ENCODE results near the gene GARNL3. TPM values are rescaled to one million over a fixed set of nuclear protein-coding genes. Genes with fewer than 3 reads are reported as not detected.

The GARNL3 gene
- total RNA-seq, 2 experiments from 2014 or later, result 2.5 to 3.4 TPM

- no peaks in the 10 kb centered on the region for H3K9me3 Mint-ChIP-seq (ENCODE audit: low read depth)
- POLR2A ChIA-PET, result no interaction called here
- ATAC-seq, result no peak
- CTCF ChIA-PET, result no interaction called here
- H3K27ac Mint-ChIP-seq, result no peak overlapping the region
- intact Hi-C loops (cut with DNase I, micrococcal nuclease), result loop anchor here (10.0 kb wide), 2 partner anchors 76 to 586 kb away; partner anchors contain the start of gene ZBTB43 (in 1 of the 2)
- no peaks in the 10 kb centered on the region for H3K36me3 Mint-ChIP-seq (ENCODE audit: low read depth)
- peaks cover 20% of the 10 kb centered on the region for H3K4me1 Mint-ChIP-seq
- peak; percentile 17 for DNase-seq
- H3K27me3 Mint-ChIP-seq, result peaks cover 61% of the 10 kb centered on the region
- no peak overlapping the region for H3K4me3 Mint-ChIP-seq
These were observed 126.0 kb downstream of the GARNL3 start for GRCh38 chr9:127390563-127390962.

- no peak overlapping the region for H3K4me3 Mint-ChIP-seq
- peaks cover 56% of the 10 kb centered on the region for H3K27me3 Mint-ChIP-seq
- peaks cover 26% of the 10 kb centered on the region for H3K4me1 Mint-ChIP-seq
- ATAC-seq (no peak), DNase-seq (no peak)
- H3K27ac Mint-ChIP-seq, result no peak overlapping the region
- ChIA-PET POLR2A (no interaction called here), CTCF (no interaction called here)
- intact Hi-C loops (cut with DNase I, micrococcal nuclease), result loop anchor here (10.0 kb wide), 2 partner anchors 77 to 587 kb away; partner anchors contain the start of gene ZBTB43 (in 1 of the 2)
- H3K9me3 Mint-ChIP-seq (ENCODE audit: low read depth), result no peaks in the 10 kb centered on the region
- H3K36me3 Mint-ChIP-seq (ENCODE audit: low read depth), result no peaks in the 10 kb centered on the region
These were observed 127.6 kb downstream of the GARNL3 start for GRCh38 chr9:127392166-127392565.

DNA sequence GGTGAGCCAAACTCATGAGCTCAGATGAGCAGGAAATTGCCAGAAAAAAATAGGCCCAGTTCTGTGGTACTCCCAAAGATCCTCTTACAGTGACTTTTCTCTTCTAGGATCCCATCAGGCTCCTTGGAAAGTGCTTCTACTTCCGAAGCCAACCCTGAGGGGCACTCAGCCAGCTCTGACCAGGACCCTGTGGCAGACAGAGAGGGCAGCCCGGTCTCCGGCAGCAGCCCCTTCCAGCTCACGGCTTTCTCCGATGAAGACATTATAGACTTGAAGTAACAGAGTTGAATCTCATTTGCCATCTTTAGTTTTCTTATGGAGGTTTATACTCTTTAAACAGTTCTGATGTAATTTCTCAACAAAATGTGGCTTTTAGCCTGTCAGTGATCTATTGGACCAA is 128.4 kb downstream of the GARNL3 start:
- no peaks in the 10 kb centered on the region for H3K9me3 Mint-ChIP-seq (ENCODE audit: low read depth)
- ChIA-PET POLR2A (no interaction called here), CTCF (no interaction called here)
- H3K4me3 Mint-ChIP-seq, result no peak overlapping the region
- DNase-seq, result no peak
- no peaks in the 10 kb centered on the region for H3K36me3 Mint-ChIP-seq (ENCODE audit: low read depth)
- peaks cover 56% of the 10 kb centered on the region for H3K27me3 Mint-ChIP-seq
- intact Hi-C loops (cut with DNase I, micrococcal nuclease), result loop anchor here (10.0 kb wide), 2 partner anchors 78 to 588 kb away; partner anchors contain the start of gene ZBTB43 (in 1 of the 2)
- H3K4me1 Mint-ChIP-seq, result peaks cover 23% of the 10 kb centered on the region
- H3K27ac Mint-ChIP-seq, result no peak overlapping the region
- ATAC-seq, result no peak

GRCh38 chr9:127393645-127394044 is 129.1 kb downstream of the GARNL3 start:
- ATAC-seq (no peak), DNase-seq (no peak)
- no peaks in the 10 kb centered on the region for H3K36me3 Mint-ChIP-seq (ENCODE audit: low read depth)
- no peak overlapping the region for H3K27ac Mint-ChIP-seq
- CTCF ChIA-PET, result interaction anchor here (0.7 to 0.8 kb wide), 2 partner anchors 30 to 171 kb away, joined by 3 to 5 read pairs; no protein-coding TSS in a partner anchor
- peaks cover 62% of the 10 kb centered on the region for H3K27me3 Mint-ChIP-seq
- POLR2A ChIA-PET, result no interaction called here
- intact Hi-C loops (cut with DNase I, micrococcal nuclease), result loop anchor here (10.0 kb wide), 2 partner anchors 79 to 589 kb away; partner anchors contain the start of gene ZBTB43 (in 1 of the 2)
- no peak overlapping the region for H3K4me3 Mint-ChIP-seq
- peaks cover 22% of the 10 kb centered on the region for H3K4me1 Mint-ChIP-seq
- no peaks in the 10 kb centered on the region for H3K9me3 Mint-ChIP-seq (ENCODE audit: low read depth)

- intact Hi-C loops (cut with DNase I, micrococcal nuclease), result loop anchor here (1.0 to 10.0 kb wide), 8 partner anchors 7 to 673 kb away; partner anchors contain the start of genes RALGPS1 (in 1 of the 2), STXBP1 (in 1 of the 2), ZBTB43 (in 1 of the 2) and ZNF79 (in 1 of the 2)
- no peak overlapping the region for H3K27ac Mint-ChIP-seq
- ATAC-seq, result no peak
- ChIA-PET POLR2A (interaction anchor here (1.5 kb wide), 1 partner anchor 49 kb away, joined by 6 read pairs; no protein-coding TSS in a partner anchor), CTCF (no interaction called here)
- no peak overlapping the region for H3K4me3 Mint-ChIP-seq
- H3K27me3 Mint-ChIP-seq, result peaks cover 60% of the 10 kb centered on the region
- H3K4me1 Mint-ChIP-seq, result peaks cover 12% of the 10 kb centered on the region
- no peaks in the 10 kb centered on the region for H3K9me3 Mint-ChIP-seq (ENCODE audit: low read depth)
- H3K36me3 Mint-ChIP-seq (ENCODE audit: low read depth), result no peaks in the 10 kb centered on the region
- DNase-seq, result no peak
These were observed 131.1 kb downstream of the GARNL3 start for GRCh38 chr9:127395497-127396252.

DNA sequence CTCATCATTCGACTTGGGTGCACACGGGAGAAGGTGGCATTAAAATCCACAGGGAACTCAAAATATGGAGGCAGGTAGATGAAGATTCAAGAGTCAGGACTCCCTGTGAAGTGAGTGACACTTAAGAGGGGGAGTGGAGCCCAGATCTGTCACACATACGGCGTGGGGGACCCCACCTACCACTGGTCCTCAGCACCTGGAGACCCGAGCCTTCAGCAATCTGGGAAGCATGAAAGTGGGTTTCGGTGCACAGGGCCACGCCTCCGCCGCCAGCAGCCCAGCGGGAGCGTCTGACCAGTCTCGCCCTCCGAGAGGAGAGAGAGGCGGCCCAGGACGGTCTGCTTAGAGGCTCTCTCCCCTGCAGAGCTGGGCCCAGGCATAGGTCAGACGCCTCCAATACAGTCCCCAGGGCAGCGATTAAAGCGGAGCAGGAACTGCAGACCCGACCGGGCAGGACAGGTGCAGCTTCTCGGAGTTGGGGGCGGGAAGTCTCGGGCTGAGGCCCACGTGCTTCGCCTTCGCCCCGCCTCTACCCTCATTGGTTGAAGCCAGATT is 131.8 kb downstream of the GARNL3 start:
- Mint-ChIP-seq H3K27me3 (peaks cover 63% of the 10 kb centered on the region), H3K27ac (no peak overlapping the region), H3K4me1 (peaks cover 12% of the 10 kb centered on the region), H3K4me3 (peak overlapping the region; percentile 8), H3K36me3 (ENCODE audit: low read depth) (no peaks in the 10 kb centered on the region), H3K9me3 (ENCODE audit: low read depth) (no peaks in the 10 kb centered on the region)
- CTCF ChIA-PET, result interaction anchor here (1.0 to 1.2 kb wide), 3 partner anchors 27 to 454 kb away, joined by 3 to 4 read pairs (median 3); partner anchors contain the start of genes TOR2A and ZNF79
- DNase-seq (no peak), ATAC-seq (no peak)
- POLR2A ChIA-PET, result interaction anchor here (0.9 to 1.5 kb wide), 2 partner anchors 8 to 48 kb away, joined by 5 to 6 read pairs; no protein-coding TSS in a partner anchor
- intact Hi-C loops (cut with DNase I, micrococcal nuclease), result loop anchor here (1.0 to 10.0 kb wide), 8 partner anchors 8 to 674 kb away; partner anchors contain the start of genes RALGPS1 (in 1 of the 2), STXBP1 (in 1 of the 2), ZBTB43 (in 1 of the 2) and ZNF79 (in 1 of the 2)

DNA sequence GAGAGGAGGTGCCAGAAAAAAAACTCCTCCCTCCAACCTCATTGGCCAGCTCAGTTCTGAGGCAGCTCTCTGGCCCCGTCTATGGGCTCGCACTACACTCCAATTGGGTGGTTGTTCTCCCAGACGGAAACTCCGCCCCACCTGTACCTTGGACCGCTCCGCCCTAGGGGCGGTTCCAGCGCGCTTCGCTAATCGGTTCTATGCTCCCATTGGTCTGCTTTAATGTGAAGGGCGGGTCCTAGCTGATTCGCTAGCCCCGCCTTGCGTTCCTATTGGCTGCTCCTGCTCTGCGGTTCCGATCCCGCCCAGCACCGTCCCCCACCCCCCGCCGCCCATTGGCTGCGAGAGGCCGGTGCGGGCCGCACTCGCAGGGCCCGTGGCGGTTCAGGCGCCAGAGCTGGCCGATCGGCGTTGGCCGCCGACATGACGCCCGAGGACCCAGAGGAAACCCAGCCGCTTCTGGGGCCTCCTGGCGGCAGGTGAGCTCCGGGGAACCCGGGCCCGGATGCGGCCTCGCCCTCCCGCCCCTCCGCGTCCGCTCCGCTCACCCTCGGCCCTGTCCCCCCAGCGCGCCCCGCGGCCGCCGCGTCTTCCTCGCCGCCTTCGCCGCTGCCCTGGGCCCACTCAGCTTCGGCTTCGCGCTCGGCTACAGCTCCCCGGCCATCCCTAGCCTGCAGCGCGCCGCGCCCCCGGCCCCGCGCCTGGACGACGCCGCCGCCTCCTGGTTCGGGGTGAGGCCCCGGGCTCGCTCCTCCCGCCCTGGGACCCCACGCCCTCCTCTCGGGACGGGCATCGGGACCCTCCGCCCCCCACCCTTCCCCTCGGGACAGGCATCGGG is 132.5 kb downstream of the GARNL3 start, which contains the start of gene SLC2A8:
Gene SLC2A8 (plus strand): TSS at position 362 of the 838 bp plus-strand sequence. CDS start 62 bp downstream, at position 424.
- CTCF ChIA-PET, result interaction anchor here (0.8 to 1.2 kb wide), 5 partner anchors 11 to 454 kb away, joined by 3 to 4 read pairs (median 3); partner anchors contain the start of genes TOR2A and ZNF79
- intact Hi-C loops (cut with DNase I, micrococcal nuclease), result loop anchor here (1.0 to 10.0 kb wide), 12 partner anchors 9 to 674 kb away; partner anchors contain the start of genes LRSAM1 (in 1 of the 2), RALGPS1 (in 1 of the 2), RPL12 (in 1 of the 2) and STXBP1 (in 1 of the 2)
- ATAC-seq (peak; percentile 96), DNase-seq (peak; percentile 93)
- no peaks in the 10 kb centered on the region for H3K9me3 Mint-ChIP-seq (ENCODE audit: low read depth)
- POLR2A ChIA-PET, result interaction anchor here (0.9 to 1.5 kb wide), 2 partner anchors 9 to 48 kb away, joined by 5 to 6 read pairs; no protein-coding TSS in a partner anchor
- H3K27ac Mint-ChIP-seq, result no peak within 1 kb of the TSS
- H3K4me3 Mint-ChIP-seq, result peak within 1 kb of the TSS; percentile 58
- peaks cover 12% of the 10 kb centered on the region for H3K4me1 Mint-ChIP-seq
- no peaks in the 10 kb centered on the region for H3K36me3 Mint-ChIP-seq (ENCODE audit: low read depth)
- H3K27me3 Mint-ChIP-seq, result peaks cover 62% of the 10 kb centered on the region

DNA sequence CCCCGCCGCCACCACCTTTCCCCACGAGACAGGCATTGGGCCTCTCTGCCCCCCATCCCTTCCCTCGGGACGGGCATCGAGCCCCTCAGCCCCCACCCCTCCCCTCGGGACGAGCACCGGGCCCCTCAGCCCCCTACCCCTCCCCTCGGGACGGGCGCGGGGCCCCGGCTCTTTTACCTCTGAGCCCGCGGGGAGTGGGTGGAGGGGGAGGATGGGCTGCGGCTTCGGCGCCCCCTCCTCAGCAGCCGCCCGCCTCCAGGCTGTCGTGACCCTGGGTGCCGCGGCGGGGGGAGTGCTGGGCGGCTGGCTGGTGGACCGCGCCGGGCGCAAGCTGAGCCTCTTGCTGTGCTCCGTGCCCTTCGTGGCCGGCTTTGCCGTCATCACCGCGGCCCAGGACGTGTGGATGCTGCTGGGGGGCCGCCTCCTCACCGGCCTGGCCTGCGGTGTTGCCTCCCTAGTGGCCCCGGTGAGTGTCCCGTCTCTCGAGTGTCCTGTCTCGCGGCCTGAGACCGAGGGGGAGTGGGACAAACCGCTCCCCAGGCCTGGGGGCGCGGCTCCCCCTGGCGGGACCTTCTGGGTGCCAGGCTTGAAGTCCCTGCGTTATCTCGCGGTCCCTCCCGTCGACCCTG is 133.2 kb downstream of the GARNL3 start:
- peak overlapping the region; percentile 58 for H3K4me3 Mint-ChIP-seq
- H3K36me3 Mint-ChIP-seq (ENCODE audit: low read depth), result no peaks in the 10 kb centered on the region
- DNase-seq (peak; percentile 55), ATAC-seq (no peak)
- H3K4me1 Mint-ChIP-seq, result peaks cover 12% of the 10 kb centered on the region
- CTCF ChIA-PET, result interaction anchor here (0.8 to 1.1 kb wide), 3 partner anchors 10 to 337 kb away, joined by 3 to 4 read pairs (median 3); partner anchors contain the start of gene TOR2A
- POLR2A ChIA-PET, result interaction anchor here (1.5 kb wide), 1 partner anchor 47 kb away, joined by 6 read pairs; no protein-coding TSS in a partner anchor
- intact Hi-C loops (cut with DNase I, micrococcal nuclease), result loop anchor here (1.0 to 10.0 kb wide), 9 partner anchors 54 to 675 kb away; partner anchors contain the start of genes LRSAM1 (in 1 of the 2), RPL12 (in 1 of the 2), STXBP1 (in 1 of the 2) and ZBTB43 (in 1 of the 2)
- H3K27ac Mint-ChIP-seq, result no peak overlapping the region
- H3K27me3 Mint-ChIP-seq, result peaks cover 57% of the 10 kb centered on the region
- no peaks in the 10 kb centered on the region for H3K9me3 Mint-ChIP-seq (ENCODE audit: low read depth)

DNA sequence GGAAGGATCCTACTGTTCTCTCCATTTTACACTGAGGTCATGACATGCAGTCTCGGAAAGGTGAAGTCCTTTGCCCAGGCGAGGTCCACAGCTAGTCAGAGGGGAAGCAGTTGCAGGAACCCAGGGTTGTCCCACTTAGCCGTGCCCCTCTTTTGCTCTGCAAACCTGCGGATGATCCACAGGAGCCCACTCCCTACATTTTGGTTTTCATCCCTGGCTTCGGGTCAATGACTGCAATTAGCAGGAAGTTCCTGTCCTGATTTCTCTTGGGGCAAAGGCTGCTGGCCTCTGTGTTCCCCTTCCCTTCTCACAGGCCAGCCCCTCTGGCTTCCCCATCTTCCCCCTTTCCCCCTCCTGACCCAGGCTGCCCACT is 133.7 kb downstream of the GARNL3 start:
- Mint-ChIP-seq H3K4me3 (peak overlapping the region; percentile 58), H3K4me1 (peaks cover 12% of the 10 kb centered on the region), H3K27me3 (peaks cover 52% of the 10 kb centered on the region), H3K9me3 (ENCODE audit: low read depth) (no peaks in the 10 kb centered on the region), H3K27ac (no peak overlapping the region), H3K36me3 (ENCODE audit: low read depth) (no peaks in the 10 kb centered on the region)
- ChIA-PET POLR2A (no interaction called here), CTCF (interaction anchor here (1.6 kb wide), 1 partner anchor 10 kb away, joined by 4 read pairs; no protein-coding TSS in a partner anchor)
- intact Hi-C loops (cut with DNase I, micrococcal nuclease), result loop anchor here (10.0 kb wide), 2 partner anchors 83 to 593 kb away; partner anchors contain the start of gene ZBTB43 (in 1 of the 2)
- no peak for ATAC-seq
- no peak for DNase-seq
